SKM-1 (cell line): ENCODE data around the gene PDGFA.

ENCODE experiments used
- DNase-seq: peaks from one replicate; lab custom pipeline; 2025; ENCODE audit not compliant: unreplicated experiment; lab: John Stamatoyannopoulos, UW

PDGFA gene

DNA sequence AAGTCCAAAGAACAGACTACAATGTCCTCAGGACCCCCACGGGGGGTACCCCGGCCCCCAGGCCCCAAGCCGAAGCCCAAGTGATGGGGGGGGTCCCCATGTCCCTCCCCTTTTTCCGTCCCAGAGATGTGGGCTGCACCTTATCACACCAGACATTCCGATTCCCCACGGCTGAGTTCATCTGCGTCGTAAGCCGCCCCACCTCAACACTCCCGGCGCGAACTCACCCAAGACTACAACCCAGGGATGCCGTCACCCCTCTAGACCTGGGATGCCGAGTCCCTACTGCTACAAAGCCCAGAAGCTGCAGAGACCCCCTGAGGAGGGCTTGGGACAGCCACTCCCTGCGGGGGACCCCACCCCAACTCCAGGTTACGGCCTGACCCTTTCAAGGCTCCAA is 14.5 kb downstream of the PDGFA start:
- no peak for DNase-seq

DNA sequence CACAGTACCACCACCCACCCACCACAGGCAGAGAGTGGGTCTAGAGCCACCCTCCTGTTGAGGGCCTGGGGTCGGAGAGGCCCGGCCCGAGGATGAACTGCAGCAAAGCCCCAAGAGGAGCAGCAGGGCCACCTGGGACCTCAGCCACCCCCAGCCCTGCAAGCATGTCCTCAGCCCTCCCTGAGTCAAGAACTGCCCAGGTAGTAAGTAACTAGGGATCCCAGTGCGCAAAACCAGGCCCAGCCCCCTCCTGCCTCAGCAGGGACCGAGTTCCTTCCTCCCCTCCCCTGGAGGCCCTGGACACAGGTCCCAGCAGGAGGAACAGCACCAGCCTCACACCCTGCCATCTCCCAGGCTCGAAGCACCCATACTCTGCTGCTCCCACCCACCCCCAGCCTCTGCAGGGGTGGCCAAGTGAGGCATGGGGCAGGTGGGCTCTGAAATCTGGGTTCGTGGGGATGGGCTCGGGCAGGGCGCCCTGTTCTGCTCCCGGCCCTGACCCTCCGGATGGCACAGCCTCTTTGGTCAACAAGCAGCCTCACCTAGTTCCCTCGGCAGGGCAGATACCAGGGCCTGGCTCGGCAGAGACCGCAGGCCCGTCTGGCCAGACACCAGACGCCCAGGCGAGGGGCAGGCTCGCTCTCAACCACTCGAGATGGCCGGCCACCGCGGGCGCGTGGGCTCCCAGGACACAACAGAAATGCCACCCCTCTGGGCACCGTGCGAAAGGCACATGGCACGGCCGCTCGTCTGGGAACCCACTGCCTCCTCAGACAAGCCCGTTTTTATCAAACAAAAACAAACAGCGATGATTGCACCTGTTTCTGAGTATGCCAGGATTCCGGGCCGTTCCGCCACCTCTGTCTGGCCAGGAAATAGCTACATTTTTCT is 15.2 kb downstream of the PDGFA start:
- DNase-seq: no peak

- DNase-seq: no peak
These were observed 16.0 kb downstream of the PDGFA start for GRCh38 chr7:503575-504111.

DNA sequence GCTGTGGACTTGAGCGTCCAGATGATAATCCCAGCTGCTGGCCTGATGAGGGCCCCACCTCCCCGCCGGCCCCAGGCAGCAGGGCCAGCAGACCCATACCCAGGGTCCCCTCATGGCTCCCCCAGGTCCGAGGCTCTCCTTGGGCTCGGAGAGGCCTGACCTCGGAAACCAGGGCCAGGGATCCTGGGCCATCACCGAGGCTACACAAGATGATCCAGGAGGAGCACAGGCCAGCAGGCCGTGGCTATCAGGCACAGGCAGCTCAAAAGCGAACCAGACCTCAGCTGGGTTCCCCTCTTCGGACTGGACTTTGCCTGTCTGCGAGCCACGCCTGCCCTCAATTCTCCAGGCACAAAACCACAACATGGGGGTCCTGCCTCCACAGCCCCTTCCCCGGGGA is 17.4 kb downstream of the PDGFA start:
- DNase-seq: no peak

- no peak for DNase-seq
These were observed 18.1 kb downstream of the PDGFA start for GRCh38 chr7:501526-501925.

DNA sequence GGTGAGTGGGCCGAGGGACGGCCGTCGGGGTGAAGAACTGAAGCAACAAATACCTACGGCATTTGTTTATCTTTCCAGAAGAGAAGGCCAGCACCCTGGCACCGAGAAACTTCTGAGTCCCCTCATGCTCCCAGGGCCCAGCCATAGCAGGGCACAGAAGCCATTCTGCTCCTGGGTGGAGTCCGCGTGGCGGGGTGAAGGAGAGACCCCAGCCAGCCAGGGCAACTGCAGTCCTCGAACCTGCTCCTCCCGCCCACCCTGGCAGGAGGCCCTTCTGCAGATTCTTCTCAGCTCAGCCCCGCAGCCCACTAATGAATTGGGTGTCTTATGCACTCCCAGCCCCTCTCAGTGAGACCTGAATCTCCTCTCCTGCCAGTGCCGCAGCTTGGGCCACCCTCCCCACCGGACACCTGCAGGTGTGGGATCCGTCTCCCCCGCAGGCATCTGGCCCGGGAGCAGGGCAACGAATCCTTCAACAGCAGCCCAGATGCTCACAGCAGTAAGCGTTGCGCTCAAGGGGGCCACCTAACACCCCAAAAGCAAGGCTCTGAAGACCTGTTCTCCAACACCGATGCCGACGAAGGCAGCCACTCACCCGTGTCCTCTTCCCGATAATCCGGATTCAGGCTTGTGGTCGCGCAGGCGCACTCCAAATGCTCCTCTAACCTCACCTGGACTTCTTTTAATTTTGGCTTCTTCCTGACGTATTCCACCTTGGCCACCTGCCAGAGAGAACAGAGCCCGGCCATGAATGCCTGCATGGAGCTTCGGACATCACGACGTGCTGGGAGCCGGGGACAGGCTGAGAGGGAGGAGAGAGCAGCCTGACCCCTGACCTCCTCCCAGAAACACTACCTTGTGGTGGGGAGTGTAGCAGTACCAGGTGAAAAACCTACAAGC is 18.9 kb downstream of the PDGFA start:
- DNase-seq: no peak

GRCh38 chr7:499853-500485 is 19.7 kb downstream of the PDGFA start:
- no peak for DNase-seq

- DNase-seq: no peak
These were observed 20.7 kb downstream of the PDGFA start for GRCh38 chr7:498678-499641.

DNA sequence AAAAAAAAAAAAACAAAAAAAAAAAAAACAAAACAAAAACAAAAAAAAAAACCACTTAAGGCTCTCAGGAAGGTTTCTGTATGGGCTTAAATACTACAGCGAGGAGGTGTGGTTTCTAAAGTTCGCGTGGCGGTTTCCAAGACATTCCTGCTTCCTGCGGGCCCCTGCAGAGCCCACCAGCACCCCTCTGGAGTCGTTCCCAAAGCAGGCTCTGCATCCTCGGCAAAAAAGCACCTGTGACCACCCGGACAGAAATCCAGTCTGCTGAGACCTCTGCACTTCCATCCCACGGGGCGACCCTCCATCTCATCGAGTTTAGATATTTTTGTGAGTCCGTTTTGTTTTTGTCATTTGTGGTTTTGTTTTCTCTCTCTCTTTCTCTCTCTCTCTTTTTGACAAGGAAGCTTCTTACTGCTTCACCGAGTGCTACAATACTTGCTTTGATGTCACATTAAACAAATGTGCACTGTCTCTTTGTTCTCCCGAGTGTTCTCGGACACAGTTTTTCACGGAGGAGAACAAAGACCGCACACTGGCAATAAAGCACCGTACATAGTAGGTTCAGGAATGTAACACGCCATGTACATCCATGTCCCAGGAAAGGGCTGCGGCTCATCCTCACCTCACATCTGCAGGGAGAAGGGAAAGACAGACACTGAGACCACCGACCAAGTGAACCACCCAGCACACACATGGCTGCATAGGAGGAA is 21.5 kb downstream of the PDGFA start:
- no peak for DNase-seq

DNA sequence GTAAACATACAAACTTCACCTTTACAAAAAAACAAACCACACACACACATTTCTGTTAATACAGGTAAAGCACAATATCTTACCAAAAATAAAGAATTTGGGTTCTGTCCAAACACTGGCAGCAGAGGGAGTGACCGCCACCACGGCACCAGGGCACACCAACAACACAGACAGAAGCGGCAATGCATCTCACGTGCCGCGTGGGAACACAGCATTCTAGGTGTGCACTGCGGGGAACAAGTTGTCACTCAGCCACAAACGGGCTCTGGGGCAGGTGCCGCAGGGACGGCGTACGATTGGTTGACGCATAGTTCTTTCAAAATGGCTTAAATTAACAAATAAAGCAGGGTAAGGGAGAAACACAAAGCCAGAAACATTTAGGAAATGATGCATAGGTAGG is 22.3 kb downstream of the PDGFA start:
- no peak for DNase-seq

- no peak for DNase-seq
These were observed 22.9 kb downstream of the PDGFA start for GRCh38 chr7:496528-497295.

GRCh38 chr7:495761-496321 is 23.8 kb downstream of the PDGFA start:
- DNase-seq: no peak

GRCh38 chr7:495326-495725 is 24.3 kb downstream of the PDGFA start:
- DNase-seq: no peak

GRCh38 chr7:494906-495305 is 24.7 kb downstream of the PDGFA start:
- no peak for DNase-seq

GRCh38 chr7:494259-494687 is 25.4 kb downstream of the PDGFA start:
- no peak for DNase-seq

GRCh38 chr7:493661-494251 is 25.9 kb downstream of the PDGFA start:
- no peak for DNase-seq

DNA sequence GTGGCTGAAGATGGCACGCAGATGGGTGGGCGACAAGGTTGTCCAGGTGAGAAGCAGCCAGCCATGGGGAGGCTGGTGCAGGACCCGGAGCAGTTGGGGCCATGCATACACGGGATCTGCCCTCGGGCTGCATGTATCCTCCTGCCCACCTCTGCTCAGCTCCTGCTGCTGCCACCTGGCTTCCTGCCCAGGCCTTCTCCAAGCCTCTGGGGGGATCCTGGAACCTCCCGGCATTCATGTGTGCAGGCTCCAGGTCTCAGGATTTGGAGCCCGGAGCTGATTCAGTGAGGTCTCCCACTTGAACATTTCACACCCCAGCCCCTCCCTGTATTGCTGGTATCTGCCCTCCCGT is 27.0 kb downstream of the PDGFA start:
- no peak for DNase-seq
